Neural progenitor cell (in vitro differentiated cells): Measurements from ENCODE around the gene RELN. TPM values are rescaled to one million over a fixed set of nuclear protein-coding genes. Genes with fewer than 3 reads are reported as not detected.

ENCODE experiments used
- DNase-seq: peaks from one replicate; pipeline ENCODE4 v3.0.0-alpha.2; 2016; ENCODE audit warnings: low spot score
- H2AFZ ChIP-seq: fragments of 200-600 bp; sonication (generic); replicated peaks from 2 replicates; pipeline ENCODE4 v1.6.1; 2016; ENCODE audit warnings: antibody characterized with exemption
- H3F3A ChIP-seq: fragments of 200-600 bp; sonication (generic); 2 replicates; pipeline ENCODE4 v1.6.1; 2016; ENCODE audit warnings: antibody characterized with exemption, low read depth
- H3K27ac ChIP-seq: fragments of 200-600 bp; sonication (generic); 2 replicates; pipeline ENCODE4 v1.5.1; 2016; ENCODE audit warnings: mild to moderate bottlenecking
- H3K27me3 ChIP-seq: fragments of 200-600 bp; sonication (generic); 2 replicates; pipeline ENCODE4 v1.6.1; 2016; ENCODE audit warnings: mild to moderate bottlenecking, moderate library complexity
- H3K36me3 ChIP-seq: fragments of 200-600 bp; sonication (generic); 2 replicates; pipeline ENCODE4 v1.5.1; 2016
- H3K4me1 ChIP-seq: fragments of 200-600 bp; sonication (generic); 2 replicates; pipeline ENCODE4 v1.6.1; 2016; ENCODE audit warnings: mixed run types
- H3K4me2 ChIP-seq: fragments of 200-600 bp; sonication (generic); 2 replicates; pipeline ENCODE4 v1.6.1; 2016
- H3K4me3 ChIP-seq: fragments of 200-600 bp; sonication (generic); 2 replicates; pipeline ENCODE4 v1.5.1; 2016
- H3K79me2 ChIP-seq: fragments of 200-600 bp; sonication (generic); 2 replicates; pipeline ENCODE4 v1.6.1; 2016; ENCODE audit warnings: low read depth
- H3K9ac ChIP-seq: fragments of 200-600 bp; sonication (generic); 2 replicates; pipeline ENCODE4 v1.6.1; 2016
- H3K9me3 ChIP-seq: fragments of 200-600 bp; sonication (generic); 2 replicates; pipeline ENCODE4 v1.5.1; 2016; ENCODE audit warnings: low read depth
- H4K20me1 ChIP-seq: fragments of 200-600 bp; sonication (generic); 2 replicates; pipeline ENCODE4 v1.6.1; 2016; ENCODE audit warnings: low read depth
- H3K27ac Mint-ChIP-seq: 3 replicates; pipeline ENCODE4 v1.8.0; 2021; ENCODE audit warnings: mixed read lengths
- H3K27me3 Mint-ChIP-seq: 2 replicates; pipeline ENCODE4 v1.8.0; 2022; ENCODE audit warnings: low read depth, mild to moderate bottlenecking, inconsistent platforms, moderate library complexity, mixed read lengths; ENCODE audit not compliant: insufficient read depth
- H3K36me3 Mint-ChIP-seq: 3 replicates; pipeline ENCODE4 v1.8.0; 2021; ENCODE audit warnings: mixed read lengths
- H3K4me1 Mint-ChIP-seq: 3 replicates; pipeline ENCODE4 v1.8.0; 2021; ENCODE audit warnings: mixed read lengths
- H3K4me3 Mint-ChIP-seq: 3 replicates; pipeline ENCODE4 v1.8.0; 2021; ENCODE audit warnings: mild to moderate bottlenecking, moderate library complexity, mixed read lengths
- H3K9me3 Mint-ChIP-seq: 3 replicates; pipeline ENCODE4 v1.8.0; 2020; ENCODE audit warnings: mixed read lengths
- CTCF ChIP-seq: fragments of 200-600 bp; sonication (generic); IDR thresholded peaks from 2 replicates; pipeline ENCODE4 v1.5.1; 2017; ENCODE audit warnings: antibody characterized with exemption, mild to moderate bottlenecking
- EZH2 ChIP-seq: fragments of 200-600 bp; sonication (generic); IDR thresholded peaks from 2 replicates; pipeline ENCODE4 v1.6.1; 2017; ENCODE audit warnings: antibody characterized with exemption, mild to moderate bottlenecking, moderate library complexity
- EZH2phosphoT487 ChIP-seq: fragments of 200-600 bp; sonication (generic); IDR thresholded peaks from 2 replicates; pipeline ENCODE4 v1.6.1; 2017; ENCODE audit warnings: antibody characterized with exemption
- total RNA-seq: library from RNA; depleted of rRNA; stranded (reverse); fragments of >200 nt; gene quantifications from 2 replicates; pipeline ENCODE4 v1.2.3, GENCODE V29; 2015; ENCODE audit warnings: low replicate concordance

The RELN gene
- total RNA-seq, 1 donor from 2014 or later = 0.02 TPM

- Histone ChIP-seq H3K27me3 (no peaks in the 10 kb centered on the region), H3K9me3 (no peaks in the 10 kb centered on the region), H3K9ac (no peak overlapping the region), H4K20me1 (no peaks in the 10 kb centered on the region), H3K36me3 (no peaks in the 10 kb centered on the region), H3K4me3 (no peak overlapping the region), H3K27ac (no peak overlapping the region), H3K4me1 (no peaks in the 10 kb centered on the region), H3K79me2 (no peaks in the 10 kb centered on the region), H2AFZ (no peak overlapping the region), H3F3A (no peaks in the 10 kb centered on the region), H3K4me2 (no peak overlapping the region)
- no peak overlapping the region for H3K4me3 Mint-ChIP-seq
- no peaks in the 10 kb centered on the region for H3K27me3 Mint-ChIP-seq
- H3K27ac Mint-ChIP-seq = no peak overlapping the region
- no peaks in the 10 kb centered on the region for H3K4me1 Mint-ChIP-seq
- no peaks in the 10 kb centered on the region for H3K9me3 Mint-ChIP-seq
- no peak for DNase-seq
- no peaks in the 10 kb centered on the region for H3K36me3 Mint-ChIP-seq
- no peak for TF ChIP-seq CTCF
- TF ChIP-seq EZH2phosphoT487 = no peak
- no peak for TF ChIP-seq EZH2
Measured at GRCh38 chr7:103879411-103879810, 110.0 kb downstream of the RELN start.

GRCh38 chr7:103877565-103877964 lies 111.9 kb downstream of the RELN start:
- no peak overlapping the region for H3K27ac ChIP-seq
- no peak for TF ChIP-seq EZH2phosphoT487

GRCh38 chr7:103875718-103876117 lies 113.7 kb downstream of the RELN start:
- no peak overlapping the region for H3K9ac ChIP-seq
- H3K36me3 ChIP-seq = no peaks in the 10 kb centered on the region
- H3K4me2 ChIP-seq = no peak overlapping the region
- H3K4me1 Mint-ChIP-seq = no peaks in the 10 kb centered on the region
- no peaks in the 10 kb centered on the region for H4K20me1 ChIP-seq
- H3K27me3 Mint-ChIP-seq = peaks cover 2% of the 10 kb centered on the region
- no peak for TF ChIP-seq CTCF
- no peak for TF ChIP-seq EZH2phosphoT487
- no peak for TF ChIP-seq EZH2
- no peak overlapping the region for H3K27ac Mint-ChIP-seq
- H3K9me3 ChIP-seq = no peaks in the 10 kb centered on the region
- no peak overlapping the region for H2AFZ ChIP-seq
- DNase-seq = no peak
- H3K27me3 ChIP-seq = no peaks in the 10 kb centered on the region
- H3K9me3 Mint-ChIP-seq = no peaks in the 10 kb centered on the region
- H3K27ac ChIP-seq = no peak overlapping the region
- no peaks in the 10 kb centered on the region for H3K79me2 ChIP-seq
- no peak overlapping the region for H3K4me3 Mint-ChIP-seq
- no peaks in the 10 kb centered on the region for H3F3A ChIP-seq
- no peak overlapping the region for H3K4me3 ChIP-seq
- H3K36me3 Mint-ChIP-seq = no peaks in the 10 kb centered on the region
- H3K4me1 ChIP-seq = no peaks in the 10 kb centered on the region

More at GRCh38 chr7:103877565-103877964, 111.9 kb downstream of the RELN start:
- Histone ChIP-seq H3K4me2 (no peak overlapping the region), H3K36me3 (no peaks in the 10 kb centered on the region), H3K4me3 (no peak overlapping the region), H4K20me1 (no peaks in the 10 kb centered on the region), H3F3A (no peaks in the 10 kb centered on the region), H3K27me3 (no peaks in the 10 kb centered on the region), H2AFZ (no peak overlapping the region), H3K9me3 (no peaks in the 10 kb centered on the region), H3K4me1 (no peaks in the 10 kb centered on the region), H3K79me2 (no peaks in the 10 kb centered on the region), H3K9ac (no peak overlapping the region)
- Mint-ChIP-seq H3K4me1 (no peaks in the 10 kb centered on the region), H3K9me3 (no peaks in the 10 kb centered on the region), H3K27ac (no peak overlapping the region), H3K36me3 (no peaks in the 10 kb centered on the region), H3K27me3 (no peaks in the 10 kb centered on the region), H3K4me3 (no peak overlapping the region)
- DNase-seq = no peak

GRCh38 chr7:103871473-103871872 lies 118.0 kb downstream of the RELN start:
- no peak overlapping the region for H2AFZ ChIP-seq
- no peak for DNase-seq
- H3K4me3 ChIP-seq = no peak overlapping the region
- H3K9ac ChIP-seq = no peak overlapping the region
- H3F3A ChIP-seq = no peaks in the 10 kb centered on the region
- no peaks in the 10 kb centered on the region for H3K36me3 Mint-ChIP-seq
- H3K9me3 ChIP-seq = no peaks in the 10 kb centered on the region
- H3K79me2 ChIP-seq = no peaks in the 10 kb centered on the region
- no peaks in the 10 kb centered on the region for H3K9me3 Mint-ChIP-seq
- no peaks in the 10 kb centered on the region for H3K4me1 Mint-ChIP-seq
- no peak overlapping the region for H3K4me2 ChIP-seq
- no peaks in the 10 kb centered on the region for H4K20me1 ChIP-seq
- TF ChIP-seq EZH2phosphoT487 (no peak), EZH2 (no peak)
- no peaks in the 10 kb centered on the region for H3K36me3 ChIP-seq
- no peak overlapping the region for H3K27ac Mint-ChIP-seq
- no peaks in the 10 kb centered on the region for H3K27me3 ChIP-seq
- no peak overlapping the region for H3K27ac ChIP-seq
- no peak overlapping the region for H3K4me3 Mint-ChIP-seq
- H3K4me1 ChIP-seq = no peaks in the 10 kb centered on the region
- peaks cover 2% of the 10 kb centered on the region for H3K27me3 Mint-ChIP-seq
